ENCODE measurements around the gene LGALS13. TPM values are rescaled to one million over a fixed set of nuclear protein-coding genes. Genes with fewer than 3 reads are reported as not detected.

The LGALS13 gene
- total RNA-seq, 1 experiment from 2014 or later = not detected

DNA sequence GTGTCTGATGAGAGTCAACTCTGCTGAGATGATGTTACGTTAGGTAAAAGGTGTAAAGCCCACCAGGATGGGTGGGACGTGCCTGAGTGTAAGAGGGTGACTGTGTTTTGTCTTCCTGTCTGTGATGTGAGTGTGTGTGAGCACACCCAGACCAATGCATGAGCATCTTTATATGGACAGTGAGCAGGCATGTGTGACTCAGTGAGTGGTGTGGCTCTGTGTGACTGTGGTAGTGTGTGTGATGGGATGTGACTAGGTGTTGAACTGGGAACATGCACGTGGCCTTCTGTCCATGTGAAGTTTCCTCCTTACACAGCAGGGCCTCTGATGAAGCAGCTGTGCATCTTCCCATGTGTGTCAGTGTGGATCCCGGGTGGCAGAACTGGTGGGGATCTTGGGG is 35.6 kb downstream of the LGALS13 start:
- Histone ChIP-seq H3K4me2 (ENCODE audit: insufficient read depth, insufficient read length, low read length) (no peak overlapping the region), H3K27ac (ENCODE audit: insufficient read length, low read depth, low read length) (no peak overlapping the region), H4K20me1 (ENCODE audit: control insufficient read depth, insufficient read depth, insufficient read length) (no peaks in the 10 kb centered on the region), H2AK5ac (ENCODE audit: insufficient read length, low read length) (no peak overlapping the region), H2AFZ (ENCODE audit: low read length) (no peak overlapping the region), H2BK120ac (ENCODE audit: low read depth, low read length, poor library complexity, severe bottlenecking) (no peak overlapping the region), H3K14ac (ENCODE audit: insufficient read depth, low read length) (no peak overlapping the region), H3K4me1 (ENCODE audit: insufficient read depth, low read length) (no peaks in the 10 kb centered on the region), H3T11ph (ENCODE audit: low read length) (no peak overlapping the region), H3K9me3 (ENCODE audit: control insufficient read depth, low read depth, low read length) (no peaks in the 10 kb centered on the region), H2BK5ac (ENCODE audit: insufficient read length, low read length) (no peak overlapping the region), H3K56ac (ENCODE audit: insufficient read length, low read depth, low read length) (no peak overlapping the region), H3K9ac (ENCODE audit: extremely low read depth, insufficient read length, low read length) (no peak overlapping the region), H4K5ac (ENCODE audit: insufficient read length, low read depth, low read length) (no peak overlapping the region), H3K4ac (ENCODE audit: low read depth, low read length) (no peak overlapping the region), H4K91ac (ENCODE audit: insufficient read length, low read depth, low read length) (no peak overlapping the region), H3K18ac (ENCODE audit: insufficient read length, low read depth, low read length) (no peak overlapping the region), H4K8ac (replicated peaks; ENCODE audit: insufficient read length, low read depth, low read length) (no peak overlapping the region), H2BK12ac (ENCODE audit: insufficient read length, low read depth, low read length) (no peak overlapping the region), H3K79me2 (ENCODE audit: insufficient read depth, low read length) (no peaks in the 10 kb centered on the region), H2BK20ac (ENCODE audit: low read depth, low read length, poor library complexity, severe bottlenecking) (no peak overlapping the region), H3K23ac (ENCODE audit: insufficient read length, low read depth, low read length) (no peak overlapping the region), H3K23me2 (ENCODE audit: insufficient read length, low read depth, low read length, poor library complexity, severe bottlenecking) (no peaks in the 10 kb centered on the region), H2BK15ac (ENCODE audit: low read depth, low read length) (no peak overlapping the region), H3K79me1 (ENCODE audit: insufficient read depth, low read depth, low read length, poor library complexity, severe bottlenecking) (no peaks in the 10 kb centered on the region), H3K27me3 (ENCODE audit: insufficient read depth, low read length) (no peaks in the 10 kb centered on the region)
- Mint-ChIP-seq H3K36me3 (ENCODE audit: insufficient read depth in 1 of 3, low read depth in 3 of 3) (no peaks in the 10 kb centered on the region), H3K27me3 (ENCODE audit: low read depth) (peaks cover 76% of the 10 kb centered on the region), H3K4me1 (no peaks in the 10 kb centered on the region), H3K9me3 (peaks cover 6 to 12% of the 10 kb centered on the region in 2 experiments; a peak in 3 of 5 replicates), H3K27ac (no peak overlapping the region; a peak in 1 of 7 replicates), H3K4me3 (no peak overlapping the region)
- TF ChIP-seq, protein P1, sequence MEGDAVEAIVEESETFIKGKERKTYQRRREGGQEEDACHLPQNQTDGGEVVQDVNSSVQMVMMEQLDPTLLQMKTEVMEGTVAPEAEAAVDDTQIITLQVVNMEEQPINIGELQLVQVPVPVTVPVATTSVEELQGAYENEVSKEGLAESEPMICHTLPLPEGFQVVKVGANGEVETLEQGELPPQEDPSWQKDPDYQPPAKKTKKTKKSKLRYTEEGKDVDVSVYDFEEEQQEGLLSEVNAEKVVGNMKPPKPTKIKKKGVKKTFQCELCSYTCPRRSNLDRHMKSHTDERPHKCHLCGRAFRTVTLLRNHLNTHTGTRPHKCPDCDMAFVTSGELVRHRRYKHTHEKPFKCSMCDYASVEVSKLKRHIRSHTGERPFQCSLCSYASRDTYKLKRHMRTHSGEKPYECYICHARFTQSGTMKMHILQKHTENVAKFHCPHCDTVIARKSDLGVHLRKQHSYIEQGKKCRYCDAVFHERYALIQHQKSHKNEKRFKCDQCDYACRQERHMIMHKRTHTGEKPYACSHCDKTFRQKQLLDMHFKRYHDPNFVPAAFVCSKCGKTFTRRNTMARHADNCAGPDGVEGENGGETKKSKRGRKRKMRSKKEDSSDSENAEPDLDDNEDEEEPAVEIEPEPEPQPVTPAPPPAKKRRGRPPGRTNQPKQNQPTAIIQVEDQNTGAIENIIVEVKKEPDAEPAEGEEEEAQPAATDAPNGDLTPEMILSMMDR (conservative IDR thresholded peaks at IDR 0.05) = no peak
- no CpG with 5 or more reads among the region's 4 CpGs for WGBS (ENCODE audit: extremely low coverage, insufficient read length, low lambda C conversion rate)
- no peak for DNase-seq
